ENCODE measurements around the gene CCM2.

Gene CCM2

DNA sequence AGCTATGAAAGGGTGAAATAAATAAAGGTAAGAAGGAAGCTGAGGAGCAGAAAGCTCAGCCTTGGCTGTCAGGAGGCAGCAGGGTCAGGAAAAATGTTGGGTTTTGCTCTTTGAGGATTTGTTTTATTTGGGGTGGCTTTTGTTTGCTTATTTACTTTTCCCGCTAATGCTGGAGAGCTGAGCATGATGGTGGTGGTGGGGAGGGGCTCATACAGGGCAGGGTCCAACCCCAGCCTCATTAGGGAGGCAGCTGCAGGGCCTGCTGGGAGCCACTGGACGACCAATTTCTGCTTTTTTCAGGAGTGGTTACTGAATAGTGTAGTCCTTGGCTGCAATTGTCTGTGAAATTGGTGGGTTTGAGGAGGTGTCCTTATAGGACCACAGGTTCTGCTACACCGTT, 36.3 kb downstream of the CCM2 start:
- DNase-seq: peak; percentile 64

GRCh38 chr7:45036796-45037195, 36.8 kb downstream of the CCM2 start:
- DNase-seq: no peak

DNA sequence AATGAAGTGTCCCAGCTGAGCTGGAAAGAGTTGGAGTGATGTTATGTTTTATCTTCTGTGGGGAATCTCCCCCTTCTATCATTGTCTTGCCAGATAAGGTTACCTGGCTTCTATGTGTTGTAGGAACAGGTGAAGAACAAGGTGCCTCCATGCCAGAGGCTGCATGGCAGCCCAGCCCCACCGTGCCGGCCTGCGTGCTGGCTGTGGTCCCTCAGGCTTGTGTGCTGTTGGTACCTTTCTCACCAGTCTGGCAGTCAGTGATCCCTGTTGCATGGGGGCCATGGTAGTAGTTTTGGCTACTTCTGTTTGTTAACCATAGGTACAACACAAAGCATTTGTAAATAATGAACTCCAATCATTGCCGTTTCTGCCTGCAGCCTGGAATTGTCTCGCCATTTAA, 37.9 kb downstream of the CCM2 start:
- no peak for DNase-seq

- DNase-seq: no peak
Observed at GRCh38 chr7:45039106-45039505, 39.1 kb downstream of the CCM2 start.

GRCh38 chr7:45044338-45044737, 44.3 kb downstream of the CCM2 start:
- no peak for DNase-seq

GRCh38 chr7:45048748-45049147, 48.7 kb downstream of the CCM2 start:
- no peak for DNase-seq

GRCh38 chr7:45050198-45050597, 50.2 kb downstream of the CCM2 start:
- peak; percentile 8 for DNase-seq

- DNase-seq: no peak
Observed at GRCh38 chr7:45052011-45052410, 52.0 kb downstream of the CCM2 start.

DNA sequence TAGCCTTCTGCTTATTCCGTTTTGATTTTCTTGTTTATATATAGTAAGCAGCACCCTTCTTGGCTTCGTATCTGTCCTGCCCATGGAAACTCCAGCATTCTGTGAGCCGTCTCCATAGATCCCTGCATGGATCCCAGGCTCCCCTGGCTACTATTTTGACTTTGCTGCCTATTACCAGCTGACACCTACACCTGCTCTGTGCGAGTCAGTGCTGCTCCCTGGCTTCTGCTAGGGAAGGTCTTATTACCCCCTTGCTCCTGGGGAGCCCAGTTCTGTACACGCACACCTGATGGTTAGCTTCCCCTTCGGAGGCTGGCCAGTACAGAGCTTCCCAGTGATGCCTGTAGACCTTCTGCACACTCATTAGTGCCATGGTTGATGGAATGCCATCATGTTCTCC, 53.4 kb downstream of the CCM2 start:
- no peak for DNase-seq

GRCh38 chr7:45053941-45054340, 53.9 kb downstream of the CCM2 start:
- no peak for DNase-seq

DNA sequence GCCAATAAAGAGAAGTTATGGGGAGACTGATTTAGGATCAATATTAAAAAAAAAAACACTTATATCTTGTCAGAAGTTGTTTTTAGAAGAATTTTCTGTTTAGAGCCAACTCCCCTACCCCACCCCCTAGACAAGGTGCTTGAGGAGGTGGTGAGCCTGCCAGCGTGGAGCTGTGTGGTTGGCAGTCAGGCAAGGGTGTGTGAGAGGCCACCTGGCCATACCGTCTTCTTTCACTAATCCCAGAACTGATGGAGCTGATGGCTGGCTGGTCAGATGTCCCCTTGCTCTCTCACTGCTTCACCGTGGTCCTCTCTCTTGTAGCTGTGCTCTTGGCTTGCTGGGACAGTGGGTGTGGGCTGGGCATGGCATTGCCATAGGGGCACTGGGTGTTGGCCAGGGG, 54.4 kb downstream of the CCM2 start:
- DNase-seq: no peak

- DNase-seq: no peak
Observed at GRCh38 chr7:45055016-45055415, 55.0 kb downstream of the CCM2 start.

GRCh38 chr7:45055594-45056219, 55.7 kb downstream of the CCM2 start:
- no peak for DNase-seq

DNA sequence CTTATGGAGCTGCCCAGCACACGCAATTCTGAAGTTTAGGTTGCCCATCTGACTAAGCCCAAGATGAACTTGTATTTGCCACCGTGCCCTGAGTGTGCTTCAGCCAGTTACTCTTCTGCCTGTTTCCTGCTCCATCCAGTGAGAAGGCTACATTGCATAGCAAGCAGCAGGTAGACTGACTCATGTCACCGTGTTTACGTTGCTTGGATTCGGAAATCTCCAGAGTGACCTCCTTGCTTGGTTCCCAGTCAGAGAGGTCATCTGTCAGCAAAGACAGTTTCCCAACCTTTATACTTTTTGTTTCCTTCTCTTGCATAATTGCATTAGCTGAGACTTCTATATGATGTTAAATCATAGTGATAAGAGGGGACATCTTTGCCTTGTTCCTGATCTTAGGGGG, 57.9 kb downstream of the CCM2 start:
- no peak for DNase-seq

GRCh38 chr7:45060295-45060694, 60.3 kb downstream of the CCM2 start:
- no peak for DNase-seq

DNA sequence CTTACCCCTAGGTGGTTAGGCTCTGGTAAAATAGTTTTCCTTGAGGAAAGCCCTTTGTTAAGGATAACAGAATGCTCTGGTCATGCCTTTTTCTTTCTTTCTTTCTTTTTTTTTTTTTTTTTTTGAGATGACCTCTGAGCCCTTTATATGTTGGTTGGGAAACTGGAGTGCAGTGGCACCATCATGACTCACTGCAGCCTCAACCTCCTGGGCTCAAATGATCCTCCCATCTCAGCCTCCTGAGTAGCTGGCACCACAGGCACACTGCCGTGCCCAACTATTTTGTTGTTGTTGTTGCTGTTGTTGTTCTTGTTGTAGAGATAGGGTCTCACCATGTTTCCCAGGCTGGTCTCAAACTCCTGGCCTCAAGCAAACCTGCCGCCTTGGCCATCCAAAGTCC, 61.4 kb downstream of the CCM2 start:
- no peak for DNase-seq

DNA sequence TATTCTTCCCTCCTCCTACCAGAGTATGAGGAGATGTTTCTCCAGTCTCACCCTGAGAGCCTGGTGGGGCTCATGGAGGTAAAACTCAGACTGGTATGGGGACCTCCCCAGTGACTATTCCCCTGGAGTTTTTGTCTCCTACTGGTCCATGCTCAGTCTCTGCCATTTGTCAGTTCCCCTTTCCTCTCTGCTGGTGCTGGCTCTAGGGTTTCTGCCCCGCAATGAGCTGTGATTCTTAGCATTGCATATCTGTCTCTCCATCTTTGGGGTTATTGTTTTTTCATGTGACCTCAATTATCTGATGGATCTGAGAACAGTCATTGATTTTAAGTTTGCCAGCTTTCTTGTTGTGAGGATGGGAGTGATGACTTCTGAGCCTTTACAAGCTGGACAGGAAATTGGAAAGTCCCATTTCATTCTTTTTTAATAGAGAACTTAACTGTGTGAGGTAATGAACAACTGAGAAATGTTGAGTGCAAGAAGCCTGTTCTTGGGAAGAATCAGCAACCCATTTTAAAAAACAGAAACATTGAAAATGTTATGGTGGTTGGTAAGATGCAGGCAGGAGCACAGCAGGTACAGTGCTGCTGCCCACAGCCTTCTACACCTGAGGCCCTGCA, 61.9 kb downstream of the CCM2 start:
- no peak for DNase-seq

- DNase-seq: no peak
Observed at GRCh38 chr7:45064047-45064725, 64.2 kb downstream of the CCM2 start.

DNA sequence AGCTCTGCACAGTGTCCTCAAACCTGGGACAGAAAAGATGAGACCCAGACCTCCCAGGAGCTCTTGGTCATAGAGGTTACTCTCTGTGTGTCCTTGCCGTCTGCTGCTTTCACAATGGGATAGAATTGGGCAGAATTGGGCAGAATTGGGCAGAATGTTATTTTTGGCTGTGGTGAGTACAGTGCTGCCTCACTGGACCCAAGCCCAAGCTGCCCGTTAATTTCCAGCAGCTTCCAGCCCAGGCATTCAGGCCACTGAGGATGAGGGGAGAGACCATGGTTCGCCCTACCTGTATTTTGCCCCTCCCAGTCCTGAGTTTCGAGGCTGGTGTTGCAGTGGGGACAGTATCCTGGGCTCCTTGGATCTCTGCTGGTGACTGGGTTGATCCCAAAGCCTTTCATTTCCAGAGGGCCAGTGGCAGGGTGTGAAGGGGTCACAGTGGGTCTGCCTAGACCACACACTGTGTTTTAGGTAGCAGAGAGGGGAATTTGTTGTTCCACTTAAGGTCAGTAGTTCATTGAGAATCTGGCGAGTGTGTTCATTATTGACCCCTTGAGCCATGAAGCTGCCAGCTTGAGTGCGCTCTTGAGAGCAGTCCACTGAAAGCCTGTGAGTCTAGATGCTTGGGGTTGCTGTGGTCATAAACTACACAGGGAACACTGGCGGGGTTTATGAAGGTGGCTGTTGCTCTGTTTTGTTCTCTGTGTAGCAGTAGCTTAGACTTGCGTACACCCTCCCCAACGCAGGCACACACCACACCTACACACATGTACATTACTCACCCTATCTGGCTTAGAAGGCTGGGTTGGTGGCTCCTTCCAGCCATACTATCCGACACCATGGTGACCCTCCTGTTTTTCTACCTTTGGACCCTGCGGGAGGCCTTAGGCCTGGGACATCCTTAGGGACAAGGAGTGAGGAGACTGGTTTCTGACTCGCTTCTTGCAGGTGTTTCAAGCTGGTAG, 65.3 kb downstream of the CCM2 start:
- no peak for DNase-seq

GRCh38 chr7:45066409-45066808, 66.4 kb downstream of the CCM2 start:
- no peak for DNase-seq

- no peak for DNase-seq
Observed at GRCh38 chr7:45067582-45067981, 67.6 kb downstream of the CCM2 start.

DNA sequence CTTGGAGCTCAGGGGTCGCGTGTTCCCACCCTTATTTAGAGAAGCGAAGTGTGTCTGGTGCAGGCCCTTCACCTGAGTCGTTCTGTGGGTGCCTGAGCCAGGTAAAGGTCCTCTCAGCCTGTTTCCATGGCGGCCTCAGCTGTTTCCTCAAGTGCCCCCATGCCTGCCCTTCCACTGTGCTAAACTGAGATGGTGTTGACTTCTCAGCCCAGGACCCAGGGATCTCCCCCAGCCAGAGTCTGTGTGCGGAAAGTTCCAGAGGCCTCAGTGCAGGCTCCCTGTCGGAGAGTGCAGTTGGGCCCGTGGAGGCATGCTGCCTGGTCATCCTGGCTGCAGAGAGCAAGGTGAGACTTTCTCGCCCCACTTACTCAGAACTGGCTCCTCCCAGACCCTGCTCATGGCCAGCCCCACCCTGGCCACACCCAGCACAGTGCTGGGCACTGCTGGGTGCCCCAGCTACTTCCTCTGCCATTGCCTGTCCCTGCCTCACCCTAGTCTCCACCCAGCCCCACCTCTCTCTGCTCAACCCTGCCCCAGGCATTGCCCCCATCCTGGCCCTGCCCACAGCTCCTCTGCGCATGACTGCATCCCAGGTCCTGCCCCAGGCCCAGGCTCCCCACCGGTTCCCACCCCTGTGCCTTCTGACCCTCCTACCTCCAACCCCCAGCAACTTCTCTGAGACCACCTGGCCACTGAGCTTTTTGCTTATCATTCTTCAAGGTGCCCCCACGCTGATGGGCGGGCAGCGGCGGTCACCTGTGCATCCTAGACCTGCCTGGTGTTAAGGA, 68.4 kb downstream of the CCM2 start:
- no peak for DNase-seq

Data from NCI-H69 (cell line).